ENCODE measurements around the gene CENPX.

CENPX gene

GRCh38 chr17:82049521-82049971, 26.9 kb upstream of the CENPX start:
- no peak overlapping the region for H3K4me3 ChIP-seq (ENCODE audit: low read length)
- TF ChIP-seq CTCF (conservative IDR thresholded peaks at IDR 0.05; ENCODE audit: low read length) = no peak

GRCh38 chr17:82049106-82049505, 26.4 kb upstream of the CENPX start:
- TF ChIP-seq CTCF (conservative IDR thresholded peaks at IDR 0.05; ENCODE audit: low read length) = no peak
- no peak overlapping the region for H3K4me3 ChIP-seq (ENCODE audit: low read length)
- no peak for DNase-seq (ENCODE audit: low read depth)

More at GRCh38 chr17:82049521-82049971, 26.9 kb upstream of the CENPX start:
- no peak for DNase-seq (ENCODE audit: low read depth)

GRCh38 chr17:82048571-82048971, 25.9 kb upstream of the CENPX start:
- H3K4me3 ChIP-seq (ENCODE audit: low read length) = no peak overlapping the region
- no peak for TF ChIP-seq CTCF (conservative IDR thresholded peaks at IDR 0.05; ENCODE audit: low read length)
- DNase-seq (ENCODE audit: low read depth) = no peak

- H3K4me3 ChIP-seq (ENCODE audit: low read length) = no peak overlapping the region
- no peak for DNase-seq (ENCODE audit: low read depth)
- TF ChIP-seq CTCF (conservative IDR thresholded peaks at IDR 0.05; ENCODE audit: low read length) = no peak
Measured at GRCh38 chr17:82047914-82048570, 25.4 kb upstream of the CENPX start.

GRCh38 chr17:82047379-82047778, 24.7 kb upstream of the CENPX start:
- TF ChIP-seq CTCF (conservative IDR thresholded peaks at IDR 0.05; ENCODE audit: low read length) = no peak
- H3K4me3 ChIP-seq (ENCODE audit: low read length) = no peak overlapping the region
- no peak for DNase-seq (ENCODE audit: low read depth)

- TF ChIP-seq CTCF (conservative IDR thresholded peaks at IDR 0.05; ENCODE audit: low read length) = no peak
- no peak overlapping the region for H3K4me3 ChIP-seq (ENCODE audit: low read length)
- DNase-seq (ENCODE audit: low read depth) = no peak
Measured at GRCh38 chr17:82046903-82047302, 24.2 kb upstream of the CENPX start.

GRCh38 chr17:82045936-82046484, 23.3 kb upstream of the CENPX start:
- no peak for TF ChIP-seq CTCF (conservative IDR thresholded peaks at IDR 0.05; ENCODE audit: low read length)
- H3K4me3 ChIP-seq (ENCODE audit: low read length) = no peak overlapping the region
- DNase-seq (ENCODE audit: low read depth) = no peak
